T-helper 1 cell (primary cell): Measurements from ENCODE around the gene SRSF5.
A peak's percentile ranks its signal among the peaks of the same experiment; 100 is the strongest.
"Not testable (repeated sequence)": the region's sequence is repeated elsewhere in the genome, so short reads cannot be mapped to it uniquely, and the experiment has no call there.

Experiments
- DNase-seq, 5 donors: peaks; one replicate each; pipeline ENCODE4 v3.0.0-alpha.2; 2012 to 2020
- total RNA-seq, 4 donors: gene quantifications; one replicate each; lab custom pipeline; 2026; lab: John Stamatoyannopoulos, UW

SRSF5 gene
- 1,218 to 1,683 (median 1,532) reads per million in 4 donors for total RNA-seq

GRCh38 chr14:69766984-69767368 is at the start of gene SRSF5:
Gene SRSF5, plus strand, starts transcription at chr14:69767142. Its CDS starts 1,015 bp downstream, at chr14:69768157.
- DNase-seq: peak; percentile 86 to 97 (median 90)

- DNase-seq: not testable (repeated sequence)
These were observed 48.3 kb upstream of the SRSF5 start for GRCh38 chr14:69718614-69719013.

- no peak for DNase-seq
These were observed 47.4 kb upstream of the SRSF5 start for GRCh38 chr14:69719501-69719951.

GRCh38 chr14:69720912-69721311 is 46.0 kb upstream of the SRSF5 start:
- DNase-seq: no peak

- DNase-seq: peak; percentile 58 to 78 (median 74)
These were observed 40.0 kb upstream of the SRSF5 start for GRCh38 chr14:69726761-69727511.

- no peak for DNase-seq
These were observed 39.1 kb upstream of the SRSF5 start for GRCh38 chr14:69727860-69728259.

- DNase-seq: not testable (repeated sequence)
These were observed 34.9 kb upstream of the SRSF5 start for GRCh38 chr14:69731919-69732598.

GRCh38 chr14:69736405-69736804 is 30.5 kb upstream of the SRSF5 start:
- not testable (repeated sequence) for DNase-seq

- DNase-seq: no peak
These were observed 25.9 kb upstream of the SRSF5 start for GRCh38 chr14:69741055-69741454.

GRCh38 chr14:69749956-69750355 is 17.0 kb upstream of the SRSF5 start:
- no peak for DNase-seq

- no peak for DNase-seq
These were observed 16.4 kb upstream of the SRSF5 start for GRCh38 chr14:69750495-69750894.

- no peak for DNase-seq
These were observed 14.2 kb upstream of the SRSF5 start for GRCh38 chr14:69752773-69753172.

GRCh38 chr14:69753860-69754259 is 13.1 kb upstream of the SRSF5 start:
- DNase-seq: no peak

- DNase-seq: no peak
These were observed 12.5 kb upstream of the SRSF5 start for GRCh38 chr14:69754487-69754886.

GRCh38 chr14:69755296-69755695 is 11.6 kb upstream of the SRSF5 start:
- no peak for DNase-seq

GRCh38 chr14:69755784-69756183 is 11.2 kb upstream of the SRSF5 start:
- DNase-seq: no peak

GRCh38 chr14:69756298-69756697 is 10.6 kb upstream of the SRSF5 start:
- DNase-seq: no peak

- DNase-seq: no peak
These were observed 6.1 kb upstream of the SRSF5 start for GRCh38 chr14:69760810-69761209.

- no peak for DNase-seq
These were observed 3.0 kb upstream of the SRSF5 start for GRCh38 chr14:69763761-69764510.

GRCh38 chr14:69767369-69767999 is 542 bp downstream of the SRSF5 start:
- peak; percentile 73 to 92 (median 81) for DNase-seq

GRCh38 chr14:69768873-69769272 is 1.9 kb downstream of the SRSF5 start:
- DNase-seq: no peak

GRCh38 chr14:69769623-69770022 is 2.7 kb downstream of the SRSF5 start:
- peak in 1 of 5 donors; percentile 28 for DNase-seq

- no peak for DNase-seq
These were observed 3.6 kb downstream of the SRSF5 start for GRCh38 chr14:69770559-69770958.
